Smooth muscle cell (in vitro differentiated cells): ENCODE measurements around the gene RPN2. TPM values are rescaled to one million over a fixed set of nuclear protein-coding genes. Genes with fewer than 3 reads are reported as not detected.

ENCODE experiments used
- DNase-seq: peaks from one replicate; lab custom pipeline; 2025; ENCODE audit not compliant: unreplicated experiment; lab: John Stamatoyannopoulos, UW
- H2AFZ ChIP-seq: fragments of 200-600 bp; sonication (generic); 2 replicates; pipeline ENCODE4 v1.6.0; 2016; ENCODE audit warnings: antibody characterized with exemption, low read depth, mild to moderate bottlenecking
- H3F3A ChIP-seq: fragments of 200-600 bp; sonication (generic); 2 replicates; pipeline ENCODE4 v1.6.0; 2017; ENCODE audit warnings: antibody characterized with exemption, low read depth
- H3K27ac ChIP-seq: fragments of 200-600 bp; sonication (generic); 2 replicates; pipeline ENCODE4 v1.5.1; 2016; ENCODE audit warnings: low read depth, mild to moderate bottlenecking
- H3K27me3 ChIP-seq: fragments of 200-600 bp; sonication (generic); 2 replicates; pipeline ENCODE4 v1.6.1; 2016; ENCODE audit warnings: low read depth, mild to moderate bottlenecking
- H3K36me3 ChIP-seq: fragments of 200-600 bp; sonication (generic); 2 replicates; pipeline ENCODE4 v1.5.1; 2016; ENCODE audit warnings: low read depth
- H3K4me1 ChIP-seq: fragments of 200-600 bp; sonication (generic); 2 replicates; pipeline ENCODE4 v1.5.1; 2016; ENCODE audit warnings: low read depth
- H3K4me2 ChIP-seq: fragments of 200-600 bp; sonication (generic); 2 replicates; pipeline ENCODE4 v1.6.0; 2016; ENCODE audit warnings: mild to moderate bottlenecking
- H3K4me3 ChIP-seq: fragments of 200-600 bp; sonication (generic); 2 replicates; pipeline ENCODE4 v1.5.1; 2016; ENCODE audit warnings: mild to moderate bottlenecking
- H3K79me2 ChIP-seq: fragments of 200-600 bp; sonication (generic); 2 replicates; pipeline ENCODE4 v1.6.0; 2016; ENCODE audit warnings: low read depth, mild to moderate bottlenecking
- H3K9ac ChIP-seq: fragments of 200-600 bp; sonication (generic); 2 replicates; pipeline ENCODE4 v1.6.0; 2016; ENCODE audit warnings: low read depth
- H3K9me3 ChIP-seq: fragments of 200-600 bp; sonication (generic); replicated peaks from 2 replicates; pipeline ENCODE4 v1.5.1; 2016; ENCODE audit warnings: low read depth
- H4K20me1 ChIP-seq: fragments of 200-600 bp; sonication (generic); 2 replicates; pipeline ENCODE4 v1.6.0; 2016; ENCODE audit warnings: low read depth
- WGBS: methylation state at CpG from one replicate; pipeline ENCODE4 v1.1.7; 2016; ENCODE audit warnings: low lambda C conversion rate; 5-methylcytosine and 5-hydroxymethylcytosine counted together
- polyA plus RNA-seq: library from polyadenylated mRNA; unstranded; fragments of >200 nt; fragmentation: Nextera tagmentation; extraction: Ambion mirVana; gene quantifications from 2 replicates; pipeline ENCODE4 v1.2.1, GENCODE V29; 2016
- total RNA-seq: library from RNA; depleted of rRNA; stranded (reverse); fragments of >200 nt; gene quantifications from 2 replicates; pipeline ENCODE4 v1.2.3, GENCODE V29; 2014
- TF ChIP-seq, protein P1 (sequence below): fragments of 200-600 bp; sonication (generic); IDR thresholded peaks from 2 replicates; pipeline ENCODE4 v1.5.1; 2017; ENCODE audit warnings: borderline replicate concordance, mild to moderate bottlenecking, antibody characterized with exemption; ENCODE audit not compliant: insufficient read depth, poor library complexity, severe bottlenecking

RPN2 gene
- total and polyA plus RNA-seq, 2 experiments from 2014 or later, result 325 to 372 TPM

DNA sequence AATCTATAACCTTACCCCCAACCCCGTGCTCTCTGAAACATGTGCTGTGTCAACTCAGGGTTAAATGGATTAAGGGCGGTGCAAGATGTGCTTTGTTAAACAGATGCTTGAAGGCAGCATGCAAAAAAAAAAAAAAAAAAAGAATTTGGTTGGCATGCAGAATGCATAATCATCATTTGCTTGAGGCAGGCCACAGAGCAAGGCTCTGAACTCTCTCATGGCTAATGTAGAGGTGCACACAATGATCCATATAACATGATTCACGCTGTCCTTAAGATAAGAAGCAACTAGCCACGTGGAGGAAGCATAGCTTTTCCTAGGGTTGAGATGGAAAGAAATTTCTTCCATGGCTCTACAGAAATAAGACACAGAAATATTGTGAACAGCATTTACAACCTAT is 27.6 kb upstream of the RPN2 start:
- no peaks in the 10 kb centered on the region for H3K36me3 ChIP-seq
- no peaks in the 10 kb centered on the region for H4K20me1 ChIP-seq
- no peak overlapping the region for H2AFZ ChIP-seq
- H3K27me3 ChIP-seq, result no peaks in the 10 kb centered on the region
- no peak overlapping the region for H3K27ac ChIP-seq
- H3K4me3 ChIP-seq, result no peak overlapping the region
- H3K4me2 ChIP-seq, result no peak overlapping the region
- H3K79me2 ChIP-seq, result no peaks in the 10 kb centered on the region
- no peaks in the 10 kb centered on the region for H3F3A ChIP-seq
- no peak for DNase-seq
- WGBS, result 88% methylated on average over 3 of the region's 4 CpGs
- TF ChIP-seq, protein P1, sequence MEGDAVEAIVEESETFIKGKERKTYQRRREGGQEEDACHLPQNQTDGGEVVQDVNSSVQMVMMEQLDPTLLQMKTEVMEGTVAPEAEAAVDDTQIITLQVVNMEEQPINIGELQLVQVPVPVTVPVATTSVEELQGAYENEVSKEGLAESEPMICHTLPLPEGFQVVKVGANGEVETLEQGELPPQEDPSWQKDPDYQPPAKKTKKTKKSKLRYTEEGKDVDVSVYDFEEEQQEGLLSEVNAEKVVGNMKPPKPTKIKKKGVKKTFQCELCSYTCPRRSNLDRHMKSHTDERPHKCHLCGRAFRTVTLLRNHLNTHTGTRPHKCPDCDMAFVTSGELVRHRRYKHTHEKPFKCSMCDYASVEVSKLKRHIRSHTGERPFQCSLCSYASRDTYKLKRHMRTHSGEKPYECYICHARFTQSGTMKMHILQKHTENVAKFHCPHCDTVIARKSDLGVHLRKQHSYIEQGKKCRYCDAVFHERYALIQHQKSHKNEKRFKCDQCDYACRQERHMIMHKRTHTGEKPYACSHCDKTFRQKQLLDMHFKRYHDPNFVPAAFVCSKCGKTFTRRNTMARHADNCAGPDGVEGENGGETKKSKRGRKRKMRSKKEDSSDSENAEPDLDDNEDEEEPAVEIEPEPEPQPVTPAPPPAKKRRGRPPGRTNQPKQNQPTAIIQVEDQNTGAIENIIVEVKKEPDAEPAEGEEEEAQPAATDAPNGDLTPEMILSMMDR, result no peak
- H3K9me3 ChIP-seq, result no peaks in the 10 kb centered on the region
- H3K9ac ChIP-seq, result no peak overlapping the region
- H3K4me1 ChIP-seq, result no peaks in the 10 kb centered on the region

DNA sequence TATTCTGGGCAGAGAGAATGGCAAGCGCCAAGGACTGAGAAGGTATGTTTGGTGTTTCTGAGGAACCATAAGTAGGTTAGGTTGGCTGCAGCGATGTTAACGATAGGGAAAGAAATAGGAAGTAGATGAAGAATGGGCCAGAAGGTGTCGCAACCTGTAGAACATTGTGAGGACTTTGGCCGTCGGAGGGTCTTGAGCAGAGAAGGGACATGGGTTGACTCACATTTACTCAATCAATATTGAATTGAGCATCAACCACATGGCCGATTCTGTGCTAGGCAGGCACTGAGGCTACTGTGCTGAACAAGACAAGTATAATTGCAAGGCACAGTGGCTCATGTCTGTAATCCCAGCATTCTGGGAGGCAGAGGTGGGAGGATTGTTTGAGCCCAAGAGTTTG is 26.8 kb upstream of the RPN2 start:
- Histone ChIP-seq H3K4me2 (no peak overlapping the region), H3K4me1 (no peaks in the 10 kb centered on the region), H4K20me1 (no peaks in the 10 kb centered on the region), H3F3A (no peaks in the 10 kb centered on the region), H3K36me3 (no peaks in the 10 kb centered on the region), H2AFZ (no peak overlapping the region), H3K4me3 (no peak overlapping the region), H3K27ac (no peak overlapping the region), H3K9me3 (no peaks in the 10 kb centered on the region), H3K9ac (no peak overlapping the region), H3K79me2 (no peaks in the 10 kb centered on the region), H3K27me3 (no peaks in the 10 kb centered on the region)
- WGBS, result 93% methylated on average over 7 of the region's 7 CpGs
- no peak for DNase-seq
- TF ChIP-seq, protein P1, result no peak

DNA sequence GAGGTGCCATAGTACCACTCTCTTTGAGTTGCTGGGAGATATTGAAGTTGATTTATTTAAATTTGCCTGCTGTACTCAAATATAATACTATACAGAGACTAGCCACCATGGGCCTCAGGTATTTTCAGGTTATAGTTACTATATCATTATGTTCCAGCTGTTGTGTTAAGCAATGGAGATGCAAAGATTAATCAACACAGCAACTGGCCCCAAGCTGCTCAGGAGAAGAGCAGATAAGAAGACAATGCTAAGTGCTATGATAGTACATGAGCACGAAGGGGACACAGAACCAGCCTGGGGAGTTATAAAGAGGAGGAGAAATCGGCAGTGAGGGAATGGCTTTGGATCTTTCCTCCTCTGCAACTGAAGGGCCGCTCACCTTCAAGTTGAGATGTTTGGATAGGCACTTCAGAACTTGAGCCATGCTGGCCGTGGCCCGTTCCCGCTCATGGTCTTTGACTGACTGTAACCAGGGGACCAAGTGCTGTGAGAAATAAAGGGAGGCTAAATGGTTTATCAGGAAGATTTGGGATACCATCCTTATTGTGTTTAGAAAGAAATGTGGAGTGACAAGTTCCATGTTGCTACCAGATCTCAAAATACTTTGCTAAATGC is 24.3 kb upstream of the RPN2 start:
- H3K4me1 ChIP-seq, result no peaks in the 10 kb centered on the region
- no peaks in the 10 kb centered on the region for H3K79me2 ChIP-seq
- no peak overlapping the region for H3K4me2 ChIP-seq
- no peaks in the 10 kb centered on the region for H3F3A ChIP-seq
- no peak overlapping the region for H3K27ac ChIP-seq
- 92% methylated on average over 6 of the region's 6 CpGs for WGBS
- H3K27me3 ChIP-seq, result no peaks in the 10 kb centered on the region
- TF ChIP-seq, protein P1, result no peak
- H2AFZ ChIP-seq, result no peak overlapping the region
- no peak overlapping the region for H3K4me3 ChIP-seq
- no peaks in the 10 kb centered on the region for H3K36me3 ChIP-seq
- H3K9ac ChIP-seq, result no peak overlapping the region
- H4K20me1 ChIP-seq, result no peaks in the 10 kb centered on the region
- H3K9me3 ChIP-seq, result no peaks in the 10 kb centered on the region
- no peak for DNase-seq

GRCh38 chr20:37155987-37156386 is 23.1 kb upstream of the RPN2 start:
- no peak overlapping the region for H3K4me3 ChIP-seq
- no peaks in the 10 kb centered on the region for H3F3A ChIP-seq
- TF ChIP-seq, protein P1, result no peak
- H3K4me2 ChIP-seq, result no peak overlapping the region
- DNase-seq, result no peak
- no peak overlapping the region for H3K27ac ChIP-seq
- no peaks in the 10 kb centered on the region for H3K27me3 ChIP-seq
- H3K9ac ChIP-seq, result no peak overlapping the region
- no peaks in the 10 kb centered on the region for H3K9me3 ChIP-seq
- no peak overlapping the region for H2AFZ ChIP-seq
- WGBS, result 91% methylated on average over 9 of the region's 9 CpGs
- no peaks in the 10 kb centered on the region for H4K20me1 ChIP-seq
- H3K36me3 ChIP-seq, result no peaks in the 10 kb centered on the region
- no peaks in the 10 kb centered on the region for H3K4me1 ChIP-seq
- H3K79me2 ChIP-seq, result no peaks in the 10 kb centered on the region
